GM23338 (cell line): ENCODE data around the gene SRSF3. TPM values are rescaled to one million over a fixed set of nuclear protein-coding genes. Genes with fewer than 3 reads are reported as not detected.
"Not testable (repeated sequence)": the region's sequence is repeated elsewhere in the genome, so short reads cannot be mapped to it uniquely, and the experiment has no call there.

ENCODE experiments used
- ATAC-seq: fragments of 200-7000 bp; cut with Tn5 transposase; 3 replicates; pipeline ENCODE4 v1.9.1; 2020
- DNase-seq: peaks from one replicate; pipeline ENCODE4 v3.0.0-alpha.2; 2015; ENCODE audit warnings: low spot score
- H2AFZ ChIP-seq: fragments of 200-600 bp; sonication (generic); 2 replicates; pipeline ENCODE4 v1.8.0; 2016; ENCODE audit warnings: antibody characterized with exemption, mild to moderate bottlenecking, moderate library complexity
- H3F3A ChIP-seq: fragments of 200-600 bp; sonication (generic); replicated peaks from 2 replicates; pipeline ENCODE4 v1.8.0; 2017; ENCODE audit warnings: antibody characterized with exemption, mixed run types, low read depth
- H3K27ac ChIP-seq: fragments of 200-600 bp; sonication (generic); 2 replicates; pipeline ENCODE4 v1.6.1; 2016; ENCODE audit warnings: low read depth
- H3K27me3 ChIP-seq: fragments of 200-600 bp; sonication (generic); 2 replicates; pipeline ENCODE4 v1.8.0; 2016; ENCODE audit warnings: mild to moderate bottlenecking, mixed run types, moderate library complexity; ENCODE audit not compliant: insufficient read depth
- H3K36me3 ChIP-seq: fragments of 200-600 bp; sonication (generic); 2 replicates; pipeline ENCODE4 v1.8.0; 2016; ENCODE audit warnings: mild to moderate bottlenecking; ENCODE audit not compliant: insufficient read depth
- H3K4me1 ChIP-seq: fragments of 200-600 bp; sonication (generic); 2 replicates; pipeline ENCODE4 v1.8.0; 2016; ENCODE audit warnings: mild to moderate bottlenecking, moderate library complexity; ENCODE audit not compliant: insufficient read depth
- H3K4me2 ChIP-seq: fragments of 200-600 bp; sonication (generic); 2 replicates; pipeline ENCODE4 v1.7.1; 2017; ENCODE audit warnings: mixed run types
- H3K4me3 ChIP-seq: fragments of 200-600 bp; sonication (generic); 2 replicates; pipeline ENCODE4 v1.6.1; 2016; ENCODE audit warnings: mixed run types
- H3K79me2 ChIP-seq: fragments of 200-600 bp; sonication (generic); replicated peaks from 2 replicates; pipeline ENCODE4 v1.8.0; 2017; ENCODE audit warnings: mild to moderate bottlenecking; ENCODE audit not compliant: insufficient read depth
- H3K9me2 ChIP-seq: fragments of 200-600 bp; sonication (generic); 2 replicates; pipeline ENCODE4 v1.8.0; 2017; ENCODE audit not compliant: insufficient read depth
- H4K20me1 ChIP-seq: fragments of 200-600 bp; sonication (generic); replicated peaks from 2 replicates; pipeline ENCODE4 v1.8.0; 2017; ENCODE audit warnings: mild to moderate bottlenecking; ENCODE audit not compliant: insufficient read depth
- H3K27ac Mint-ChIP-seq: 2 replicates; pipeline ENCODE4 v1.8.0; 2020; ENCODE audit warnings: inconsistent platforms, mild to moderate bottlenecking, moderate library complexity, mixed read lengths
- H3K27me3 Mint-ChIP-seq: 3 replicates; pipeline ENCODE4 v1.8.0; 2022; ENCODE audit warnings: low read depth, mild to moderate bottlenecking, moderate library complexity, mixed read lengths, inconsistent platforms; ENCODE audit not compliant: insufficient read depth, poor library complexity
- H3K36me3 Mint-ChIP-seq: 3 replicates; pipeline ENCODE4 v1.8.0; 2021; ENCODE audit warnings: low read depth, mild to moderate bottlenecking, inconsistent platforms, moderate library complexity, mixed read lengths
- H3K4me1 Mint-ChIP-seq: 3 replicates; pipeline ENCODE4 v1.8.0; 2020; ENCODE audit warnings: mild to moderate bottlenecking, inconsistent platforms, mixed read lengths
- H3K4me3 Mint-ChIP-seq: 3 replicates; pipeline ENCODE4 v1.8.0; 2021; ENCODE audit warnings: moderate library complexity, mild to moderate bottlenecking, inconsistent platforms, mixed read lengths
- H3K9me3 Mint-ChIP-seq: 3 replicates; pipeline ENCODE4 v1.8.0; 2020; ENCODE audit warnings: moderate library complexity, mild to moderate bottlenecking, inconsistent platforms, mixed read lengths
- EZH2phosphoT487 ChIP-seq: fragments of 200-600 bp; sonication (generic); IDR thresholded peaks from one replicate; pipeline ENCODE4 v1.8.1; 2018; ENCODE audit warnings: antibody characterized with exemption; ENCODE audit not compliant: unreplicated experiment
- JUNB ChIP-seq: IDR thresholded peaks from one replicate; pipeline ENCODE4 v1.6.1; 2016; ENCODE audit warnings: antibody characterized with exemption; ENCODE audit not compliant: unreplicated experiment
- NANOG ChIP-seq: IDR thresholded peaks from 2 replicates; pipeline ENCODE4 v1.6.1; 2016; ENCODE audit warnings: antibody characterized with exemption, borderline replicate concordance
- STAT1 ChIP-seq: IDR thresholded peaks from one replicate; pipeline ENCODE4 v1.6.1; 2016; ENCODE audit warnings: antibody characterized with exemption; ENCODE audit not compliant: unreplicated experiment
- polyA plus RNA-seq: library from polyadenylated mRNA; unstranded; fragments of >200 nt; fragmentation: Nextera tagmentation; extraction: Ambion mirVana; gene quantifications from 2 replicates; pipeline ENCODE4 v1.2.1, GENCODE V29; 2016
- total RNA-seq: library from RNA; depleted of rRNA; stranded (reverse); fragments of >200 nt; shearing (Covaris generic); gene quantifications from 2 replicates; pipeline ENCODE4 v1.2.3, GENCODE V29; 2014
- TF ChIP-seq, protein P1 (sequence below): IDR thresholded peaks from one replicate; pipeline ENCODE4 v1.6.1; 2018; ENCODE audit warnings: antibody characterized with exemption; ENCODE audit not compliant: unreplicated experiment
- TF ChIP-seq, protein P2 (sequence below), 2 experiments: fragments of 200-600 bp in 1 of 2; sonication (generic) in 1 of 2; conservative IDR thresholded peaks; 2 replicates each; pipeline versions ENCODE4 v1.5.1 to v1.6.1; 2016 to 2017; ENCODE audit warnings: antibody characterized with exemption in 2 of 2, low read depth in 2 of 2, mild to moderate bottlenecking in 2 of 2, moderate library complexity in 1 of 2

SRSF3 gene
- total and polyA plus RNA-seq, 2 experiments from 2014 or later: 436 to 655 TPM

DNA sequence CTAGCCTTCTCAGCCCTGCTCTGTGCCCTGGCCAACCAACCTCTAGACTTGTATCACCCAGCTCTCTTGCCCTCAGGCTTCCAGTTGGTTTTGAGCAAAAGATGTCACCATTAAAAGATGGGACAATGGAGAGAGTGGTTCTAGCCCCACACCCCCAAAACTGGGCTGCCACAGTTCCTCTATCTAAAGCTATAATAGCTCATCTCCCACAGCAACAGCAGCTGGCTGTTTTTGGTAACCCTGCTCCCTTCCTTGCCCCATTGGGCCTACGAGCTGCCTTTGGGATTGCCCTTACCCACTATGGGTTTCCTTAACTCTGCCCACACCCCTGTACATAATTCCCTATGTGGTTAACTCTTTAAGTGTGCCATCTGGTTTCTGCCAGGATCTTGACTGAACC, 7.6 kb upstream of the SRSF3 start:
- no peak for DNase-seq
- H3K27me3 Mint-ChIP-seq: peaks cover 2% of the 10 kb centered on the region
- no peaks in the 10 kb centered on the region for H3K9me3 Mint-ChIP-seq
- no peaks in the 10 kb centered on the region for H3K4me1 Mint-ChIP-seq
- no peaks in the 10 kb centered on the region for H3K9me2 ChIP-seq
- H2AFZ ChIP-seq: no peak overlapping the region
- ATAC-seq: no peak
- H3K79me2 ChIP-seq: no peaks in the 10 kb centered on the region
- H4K20me1 ChIP-seq: no peaks in the 10 kb centered on the region
- no peak overlapping the region for H3K27ac Mint-ChIP-seq
- no peak for TF ChIP-seq NANOG
- TF ChIP-seq STAT1: no peak
- no peak for TF ChIP-seq JUNB
- TF ChIP-seq, protein P1, sequence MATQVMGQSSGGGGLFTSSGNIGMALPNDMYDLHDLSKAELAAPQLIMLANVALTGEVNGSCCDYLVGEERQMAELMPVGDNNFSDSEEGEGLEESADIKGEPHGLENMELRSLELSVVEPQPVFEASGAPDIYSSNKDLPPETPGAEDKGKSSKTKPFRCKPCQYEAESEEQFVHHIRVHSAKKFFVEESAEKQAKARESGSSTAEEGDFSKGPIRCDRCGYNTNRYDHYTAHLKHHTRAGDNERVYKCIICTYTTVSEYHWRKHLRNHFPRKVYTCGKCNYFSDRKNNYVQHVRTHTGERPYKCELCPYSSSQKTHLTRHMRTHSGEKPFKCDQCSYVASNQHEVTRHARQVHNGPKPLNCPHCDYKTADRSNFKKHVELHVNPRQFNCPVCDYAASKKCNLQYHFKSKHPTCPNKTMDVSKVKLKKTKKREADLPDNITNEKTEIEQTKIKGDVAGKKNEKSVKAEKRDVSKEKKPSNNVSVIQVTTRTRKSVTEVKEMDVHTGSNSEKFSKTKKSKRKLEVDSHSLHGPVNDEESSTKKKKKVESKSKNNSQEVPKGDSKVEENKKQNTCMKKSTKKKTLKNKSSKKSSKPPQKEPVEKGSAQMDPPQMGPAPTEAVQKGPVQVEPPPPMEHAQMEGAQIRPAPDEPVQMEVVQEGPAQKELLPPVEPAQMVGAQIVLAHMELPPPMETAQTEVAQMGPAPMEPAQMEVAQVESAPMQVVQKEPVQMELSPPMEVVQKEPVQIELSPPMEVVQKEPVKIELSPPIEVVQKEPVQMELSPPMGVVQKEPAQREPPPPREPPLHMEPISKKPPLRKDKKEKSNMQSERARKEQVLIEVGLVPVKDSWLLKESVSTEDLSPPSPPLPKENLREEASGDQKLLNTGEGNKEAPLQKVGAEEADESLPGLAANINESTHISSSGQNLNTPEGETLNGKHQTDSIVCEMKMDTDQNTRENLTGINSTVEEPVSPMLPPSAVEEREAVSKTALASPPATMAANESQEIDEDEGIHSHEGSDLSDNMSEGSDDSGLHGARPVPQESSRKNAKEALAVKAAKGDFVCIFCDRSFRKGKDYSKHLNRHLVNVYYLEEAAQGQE: no peak
- no peak overlapping the region for H3K4me3 Mint-ChIP-seq
- no peaks in the 10 kb centered on the region for H3K4me1 ChIP-seq
- H3F3A ChIP-seq: no peaks in the 10 kb centered on the region
- H3K4me3 ChIP-seq: no peak overlapping the region
- H3K36me3 ChIP-seq: no peaks in the 10 kb centered on the region
- no peak overlapping the region for H3K4me2 ChIP-seq
- H3K36me3 Mint-ChIP-seq: no peaks in the 10 kb centered on the region
- no peak overlapping the region for H3K27ac ChIP-seq
- no peaks in the 10 kb centered on the region for H3K27me3 ChIP-seq

DNA sequence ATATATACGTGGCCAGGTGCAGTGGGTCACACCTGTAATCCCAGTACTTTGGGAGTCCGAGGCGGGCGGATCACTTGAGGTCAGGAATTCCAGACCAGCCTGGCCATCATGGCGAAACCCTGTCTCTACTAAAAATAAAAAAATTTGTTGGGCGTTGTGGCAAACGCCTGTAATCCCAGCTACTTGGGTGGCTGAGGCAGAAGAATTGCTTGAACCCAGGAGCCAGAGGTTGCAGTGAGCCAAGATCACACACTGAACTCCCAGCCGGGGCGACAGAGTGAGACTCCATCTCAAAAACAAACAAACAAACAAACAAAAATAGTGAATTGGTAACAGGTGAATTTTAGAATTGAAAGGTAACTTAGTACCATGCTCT, 5.1 kb upstream of the SRSF3 start:
- DNase-seq, H3K9me3 Mint-ChIP-seq, ATAC-seq: not testable (repeated sequence)

DNA sequence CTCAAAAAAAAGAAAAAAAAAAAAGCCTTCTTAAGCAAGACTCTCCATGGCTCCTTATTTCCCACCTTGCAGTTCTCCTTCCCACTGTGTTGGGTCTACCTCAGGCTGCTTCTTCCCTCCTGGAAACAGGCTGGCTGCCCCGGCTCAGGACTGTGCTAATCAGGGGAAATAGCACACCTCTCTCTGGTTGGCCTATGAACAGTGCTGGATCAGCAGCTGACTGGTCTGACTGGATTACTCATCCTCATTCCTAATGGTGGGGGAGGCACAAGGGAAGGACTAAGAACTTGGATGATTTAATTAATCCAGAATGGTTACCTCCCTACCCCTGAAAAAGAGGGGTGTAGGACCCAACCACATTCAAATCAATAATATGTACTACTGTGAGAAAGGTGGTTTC, 3.9 kb upstream of the SRSF3 start:
- Histone ChIP-seq H3K4me2 (no peak overlapping the region), H3F3A (peaks cover 8% of the 10 kb centered on the region), H3K27ac (no peak overlapping the region), H3K27me3 (no peaks in the 10 kb centered on the region), H3K36me3 (no peaks in the 10 kb centered on the region), H3K4me3 (no peak overlapping the region), H3K79me2 (peaks cover 18% of the 10 kb centered on the region), H3K4me1 (no peaks in the 10 kb centered on the region; the same call in 1 of the 2 replicates), H4K20me1 (peaks cover 7% of the 10 kb centered on the region), H2AFZ (no peak overlapping the region), H3K9me2 (no peaks in the 10 kb centered on the region)
- peaks cover 16% of the 10 kb centered on the region for H3K27me3 Mint-ChIP-seq
- no peak overlapping the region for H3K4me3 Mint-ChIP-seq
- H3K36me3 Mint-ChIP-seq: peaks cover 12% of the 10 kb centered on the region
- DNase-seq: no peak
- H3K27ac Mint-ChIP-seq: no peak overlapping the region
- H3K9me3 Mint-ChIP-seq: peaks cover 8% of the 10 kb centered on the region; the same call in 2 of the 3 replicates
- 0 out of 3 replicates have a peak, but pooled peaks have one; percentile 3 for ATAC-seq
- peaks cover 6% of the 10 kb centered on the region for H3K4me1 Mint-ChIP-seq
- TF ChIP-seq, protein P2, sequence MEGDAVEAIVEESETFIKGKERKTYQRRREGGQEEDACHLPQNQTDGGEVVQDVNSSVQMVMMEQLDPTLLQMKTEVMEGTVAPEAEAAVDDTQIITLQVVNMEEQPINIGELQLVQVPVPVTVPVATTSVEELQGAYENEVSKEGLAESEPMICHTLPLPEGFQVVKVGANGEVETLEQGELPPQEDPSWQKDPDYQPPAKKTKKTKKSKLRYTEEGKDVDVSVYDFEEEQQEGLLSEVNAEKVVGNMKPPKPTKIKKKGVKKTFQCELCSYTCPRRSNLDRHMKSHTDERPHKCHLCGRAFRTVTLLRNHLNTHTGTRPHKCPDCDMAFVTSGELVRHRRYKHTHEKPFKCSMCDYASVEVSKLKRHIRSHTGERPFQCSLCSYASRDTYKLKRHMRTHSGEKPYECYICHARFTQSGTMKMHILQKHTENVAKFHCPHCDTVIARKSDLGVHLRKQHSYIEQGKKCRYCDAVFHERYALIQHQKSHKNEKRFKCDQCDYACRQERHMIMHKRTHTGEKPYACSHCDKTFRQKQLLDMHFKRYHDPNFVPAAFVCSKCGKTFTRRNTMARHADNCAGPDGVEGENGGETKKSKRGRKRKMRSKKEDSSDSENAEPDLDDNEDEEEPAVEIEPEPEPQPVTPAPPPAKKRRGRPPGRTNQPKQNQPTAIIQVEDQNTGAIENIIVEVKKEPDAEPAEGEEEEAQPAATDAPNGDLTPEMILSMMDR (conservative IDR thresholded peaks at IDR 0.05; ENCODE audit: low read depth in 2 of 2): no peak
- no peak for TF ChIP-seq EZH2phosphoT487

More for the DNA sequence above, 5.1 kb upstream of the SRSF3 start:
- not testable (repeated sequence) for H3K27me3 Mint-ChIP-seq, H3K4me1 ChIP-seq, H3K36me3 ChIP-seq, H3K4me1 Mint-ChIP-seq, H3K79me2 ChIP-seq, H3K4me3 Mint-ChIP-seq, H3K27ac ChIP-seq, H3K4me2 ChIP-seq, H4K20me1 ChIP-seq, H3K27me3 ChIP-seq, H3K9me2 ChIP-seq, H3K4me3 ChIP-seq, H3K27ac Mint-ChIP-seq, H2AFZ ChIP-seq, H3K36me3 Mint-ChIP-seq, H3F3A ChIP-seq
